ENCODE measurements around the gene XYLB. TPM values are rescaled to one million over a fixed set of nuclear protein-coding genes. Genes with fewer than 3 reads are reported as not detected.
A peak's percentile ranks its signal among the peaks of the same experiment; 100 is the strongest.
"Not testable (repeated sequence)": the region's sequence is repeated elsewhere in the genome, so short reads cannot be mapped to it uniquely, and the experiment has no call there.

The XYLB gene
- total RNA-seq, 1 donor from 2014 or later, result 0.45 TPM

DNA sequence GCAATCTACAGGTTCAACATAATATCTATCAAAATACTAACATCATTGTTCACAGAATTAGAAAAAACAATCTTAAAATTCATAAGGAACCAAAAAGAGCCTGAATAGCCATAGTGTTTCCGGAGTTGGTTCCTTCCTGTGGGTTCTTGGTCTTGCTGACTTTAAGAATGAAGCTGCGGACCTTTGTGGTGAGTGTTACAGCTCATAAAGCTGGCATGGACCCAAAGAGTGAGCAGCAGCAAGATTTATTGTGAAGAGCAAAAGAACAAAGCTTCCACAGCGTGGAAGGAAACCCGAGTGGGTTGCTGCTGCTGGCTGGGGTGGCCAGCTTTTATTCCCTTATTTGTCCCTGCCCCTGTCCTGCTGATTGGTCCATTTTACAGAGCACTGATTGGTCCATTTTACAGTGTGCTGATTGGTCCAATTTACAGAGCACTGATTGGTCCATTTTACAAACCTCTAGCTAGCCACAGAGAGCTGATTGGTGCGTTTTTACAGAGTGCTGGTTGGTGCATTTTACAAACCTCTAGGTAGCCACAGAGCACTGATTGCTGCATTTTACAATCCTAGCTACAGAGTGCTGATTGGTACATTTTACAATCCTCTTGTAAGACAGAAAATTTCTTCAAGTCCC lies 92.0 kb downstream of the XYLB start:
- ATAC-seq; intact Hi-C loops (cut with micrococcal nuclease); DNase-seq: not testable (repeated sequence)

GRCh38 chr3:38443205-38443604 lies 96.6 kb downstream of the XYLB start:
- ATAC-seq, result not testable (repeated sequence)

GRCh38 chr3:38446085-38446686 lies 99.6 kb downstream of the XYLB start:
- intact Hi-C loops (cut with micrococcal nuclease), result no loop called here
- no peak for ATAC-seq

More at GRCh38 chr3:38443205-38443604, 96.6 kb downstream of the XYLB start:
- DNase-seq; intact Hi-C loops (cut with micrococcal nuclease): not testable (repeated sequence)

DNA sequence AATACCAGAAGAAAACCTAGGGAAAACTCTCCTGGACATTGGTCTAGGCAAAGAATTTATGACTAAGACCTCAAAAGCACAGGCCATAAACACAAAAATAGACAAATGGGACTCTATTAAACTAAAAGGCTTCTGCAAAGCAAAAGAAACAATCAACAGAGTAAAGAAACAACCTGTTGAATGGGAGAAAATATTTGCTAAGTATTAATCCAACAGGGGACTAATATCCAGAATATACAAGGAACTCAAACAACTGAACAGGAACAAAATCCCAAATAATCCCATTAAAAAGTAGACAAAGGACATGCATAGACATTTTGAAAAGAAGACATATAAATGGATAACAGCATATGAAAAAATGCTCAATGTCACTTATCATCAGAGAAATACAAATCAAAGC lies 100.2 kb downstream of the XYLB start:
- intact Hi-C loops (cut with micrococcal nuclease), result no loop called here
- no peak for DNase-seq
- ATAC-seq, result no peak

More at GRCh38 chr3:38446085-38446686, 99.6 kb downstream of the XYLB start:
- DNase-seq, result no peak

GRCh38 chr3:38450853-38451252 lies 104.3 kb downstream of the XYLB start:
- DNase-seq, result no peak
- intact Hi-C loops (cut with micrococcal nuclease), result no loop called here
- no peak for ATAC-seq

- DNase-seq (peak; percentile 97), ATAC-seq (peak; percentile 87)
- intact Hi-C loops (cut with micrococcal nuclease), result no loop called here
Measured at GRCh38 chr3:38453075-38453912, 106.7 kb downstream of the XYLB start, which contains the start of gene ACVR2B. Gene ACVR2B, plus strand, starts transcription at chr3:38453890. Its CDS starts 433 bp downstream, at chr3:38454323.

DNA sequence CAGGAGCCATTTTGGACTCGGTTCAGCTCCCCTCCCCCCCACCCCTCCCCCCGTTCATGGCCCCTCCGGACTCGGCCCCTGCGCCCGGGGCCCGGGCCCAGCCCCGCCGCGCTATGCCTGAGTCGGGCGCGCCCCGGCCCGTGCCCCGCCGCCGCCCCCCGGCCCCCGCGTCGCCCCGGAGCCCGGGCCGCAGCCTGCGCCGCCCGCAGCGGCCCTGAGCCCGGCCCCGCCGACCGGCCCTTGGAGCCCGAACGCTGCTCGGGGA lies 107.3 kb downstream of the XYLB start:
- ATAC-seq, result no peak
- intact Hi-C loops (cut with micrococcal nuclease), result no loop called here
- DNase-seq, result no peak

- DNase-seq (peak; percentile 67), ATAC-seq (peak; percentile 49)
- intact Hi-C loops (cut with micrococcal nuclease), result no loop called here
Measured at GRCh38 chr3:38454178-38454883, 107.7 kb downstream of the XYLB start.

- ATAC-seq (peak; percentile 78), DNase-seq (peak; percentile 86)
- intact Hi-C loops (cut with micrococcal nuclease), result no loop called here
Measured at GRCh38 chr3:38454884-38455638, 108.5 kb downstream of the XYLB start.

DNA sequence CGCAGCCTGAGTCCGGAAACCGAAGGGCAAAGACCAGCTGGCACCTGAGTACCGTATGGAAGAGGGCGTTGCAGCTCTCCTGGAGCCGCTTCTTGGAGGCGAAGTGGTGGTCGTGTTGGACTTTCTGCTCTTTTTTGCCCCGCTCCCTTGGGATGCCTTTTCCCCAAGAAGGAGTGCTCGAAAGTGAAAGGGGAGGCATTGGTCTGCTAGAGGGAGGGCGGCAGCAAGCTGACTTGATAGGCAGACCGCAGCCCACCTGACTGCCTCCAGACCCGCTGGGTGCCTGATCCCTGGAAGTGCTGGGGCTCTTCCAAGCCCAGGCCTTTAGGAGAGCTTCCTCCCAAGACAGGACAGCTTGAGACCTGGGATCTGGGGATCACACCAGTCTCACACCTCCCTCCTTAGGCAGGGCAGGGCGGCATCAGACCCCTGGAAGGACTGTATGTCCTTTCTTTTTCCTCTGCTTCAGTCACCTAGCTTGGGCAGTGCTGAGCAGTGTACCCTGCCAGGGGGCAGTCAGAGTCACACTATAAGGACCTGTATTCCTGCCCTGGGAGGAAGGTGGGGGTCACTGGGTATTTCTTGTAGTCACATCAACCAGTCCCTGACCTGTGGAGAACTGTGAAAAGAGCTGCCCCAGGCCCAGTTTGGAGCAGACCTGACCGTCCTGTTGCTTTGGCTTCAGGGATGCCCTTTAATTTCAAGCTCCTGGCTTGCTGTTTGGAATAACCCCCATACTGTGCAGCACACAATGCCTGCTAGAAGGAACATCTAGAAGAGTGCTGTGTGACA lies 109.2 kb downstream of the XYLB start:
- no peak for DNase-seq
- intact Hi-C loops (cut with micrococcal nuclease), result no loop called here
- peak; percentile 4 for ATAC-seq

DNA sequence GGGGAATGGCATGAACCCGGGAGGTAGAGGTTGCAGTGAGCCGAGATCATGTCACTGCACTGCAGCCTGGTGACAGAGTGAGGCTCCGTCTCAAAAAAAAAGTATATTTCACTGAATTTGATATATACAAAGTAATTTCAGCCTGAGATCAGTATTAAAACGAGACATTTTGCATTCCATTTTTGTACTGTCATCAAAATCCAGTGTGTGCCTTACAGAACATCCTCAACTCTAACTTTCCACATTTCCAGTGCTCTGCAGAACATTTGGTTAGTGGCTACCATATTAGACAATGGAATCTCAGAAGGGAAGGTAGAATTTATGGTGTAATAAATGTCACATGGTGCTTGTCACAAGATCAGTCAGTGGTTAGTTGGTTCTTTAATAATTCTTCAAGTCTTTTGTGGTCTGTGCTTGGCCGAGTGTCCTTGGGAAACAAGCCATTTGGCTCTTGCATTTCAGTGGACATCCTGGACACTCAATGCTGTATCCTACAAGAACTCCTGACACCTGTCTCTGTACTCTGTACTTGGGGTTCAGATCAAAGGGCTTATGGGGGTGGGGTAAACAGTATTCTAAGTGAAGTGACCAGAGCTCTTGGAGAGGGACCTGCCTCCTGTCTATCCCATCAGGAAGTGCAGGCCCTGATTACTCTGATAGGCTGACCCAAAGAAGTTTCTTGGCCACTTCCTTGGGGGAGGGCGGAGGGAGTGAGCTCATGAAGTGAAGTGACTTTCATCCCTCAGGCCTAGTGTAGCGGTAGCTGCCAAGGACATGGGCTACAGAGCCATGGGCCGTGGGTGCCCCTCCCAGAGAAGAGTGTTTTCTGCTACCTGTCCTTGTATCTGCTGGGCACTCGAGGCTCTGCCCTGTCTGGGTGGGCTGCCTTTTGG lies 110.8 kb downstream of the XYLB start:
- DNase-seq (no peak), ATAC-seq (no peak)
- intact Hi-C loops (cut with micrococcal nuclease), result no loop called here

DNA sequence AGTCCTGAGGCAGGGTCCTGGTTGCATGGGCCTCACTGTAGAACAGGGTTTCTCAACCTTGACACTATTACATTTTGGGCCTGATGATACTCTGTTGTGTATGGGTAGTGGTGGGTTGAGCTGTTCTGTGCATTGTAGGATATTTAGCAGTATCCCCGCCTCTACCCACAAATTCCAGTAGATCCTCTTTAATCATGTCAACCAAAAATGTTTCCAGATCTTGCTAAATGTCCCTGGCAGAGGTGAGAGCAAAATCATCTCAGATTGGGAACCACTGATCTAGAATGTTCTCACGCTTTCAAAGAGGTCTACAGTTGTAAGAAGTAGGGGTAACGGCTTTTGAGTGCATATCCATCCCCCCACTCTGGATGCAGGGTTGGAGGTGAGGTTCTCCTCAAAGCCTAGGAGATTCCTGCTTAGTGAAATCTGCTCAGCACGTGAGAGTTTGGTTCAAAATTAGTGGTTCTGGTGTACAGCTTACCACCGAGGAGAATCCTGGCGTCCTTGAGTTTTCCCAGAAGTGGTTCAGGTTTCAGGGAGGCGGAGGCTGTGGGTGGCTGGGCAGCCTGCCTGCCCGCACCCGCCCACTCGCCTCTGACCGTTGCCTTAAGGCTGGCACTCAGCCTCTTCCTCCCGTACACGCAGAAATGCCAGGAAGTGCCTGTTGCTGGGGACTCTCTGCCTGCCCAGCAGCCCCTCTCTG lies 112.4 kb downstream of the XYLB start:
- intact Hi-C loops (cut with micrococcal nuclease), result no loop called here
- DNase-seq (peak; percentile 69), ATAC-seq (peak; percentile 48)

DNA sequence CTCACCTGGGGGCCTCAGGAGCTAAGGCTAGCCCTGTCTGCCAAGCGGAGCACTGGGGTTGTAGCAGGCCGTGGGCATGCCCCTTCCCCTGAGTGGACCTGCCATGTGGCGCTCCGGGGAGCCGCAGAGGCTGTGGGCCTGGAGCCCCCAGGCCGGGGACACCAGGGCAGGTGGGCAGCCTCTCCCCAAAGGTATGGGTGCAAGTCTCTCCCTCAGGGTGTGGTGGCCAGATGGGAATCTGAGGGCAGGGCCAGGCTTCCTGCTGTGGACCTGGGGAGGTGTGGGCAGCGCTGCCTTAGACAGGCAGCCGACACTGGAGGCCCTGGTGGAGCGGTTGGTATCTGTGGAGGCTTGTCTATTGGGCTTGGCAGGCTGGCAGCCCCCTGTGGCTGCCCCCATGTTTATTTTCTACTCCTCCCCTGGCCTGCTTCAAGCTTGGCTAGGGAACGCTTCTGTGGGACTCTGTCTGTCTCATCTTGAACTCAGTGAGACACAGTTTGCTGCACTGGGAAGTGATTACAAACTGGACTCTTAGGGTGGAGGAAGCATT lies 113.0 kb downstream of the XYLB start:
- ATAC-seq, result no peak
- intact Hi-C loops (cut with micrococcal nuclease), result no loop called here

GRCh38 chr3:38460377-38461270 lies 114.0 kb downstream of the XYLB start:
- no peak for DNase-seq
- intact Hi-C loops (cut with micrococcal nuclease), result no loop called here
- ATAC-seq, result peak; percentile 42

More for the DNA sequence above, 113.0 kb downstream of the XYLB start:
- DNase-seq, result no peak

Measured in left ventricle myocardium superior (tissue), 1 donor.